Measurements from ENCODE around the gene HOXA1.

Gene HOXA1

GRCh38 chr7:27130540-27131389 is 35.0 kb upstream of the HOXA1 start, which contains the start of gene HOXA4:
TSS of gene HOXA4 (minus strand) at chr7:27130757. CDS start at chr7:27130733, 24 bp downstream.
- DNase-seq: peak; percentile 91

GRCh38 chr7:27129729-27130539 is 34.1 kb upstream of the HOXA1 start:
- DNase-seq: peak; percentile 36

- no peak for DNase-seq
Measured at GRCh38 chr7:27128776-27129728, 33.3 kb upstream of the HOXA1 start.

GRCh38 chr7:27128034-27128433 is 32.2 kb upstream of the HOXA1 start:
- DNase-seq: no peak

- no peak for DNase-seq
Measured at GRCh38 chr7:27126596-27127327, 31.0 kb upstream of the HOXA1 start.

GRCh38 chr7:27125986-27126394 is 30.2 kb upstream of the HOXA1 start:
- no peak for DNase-seq

- DNase-seq: no peak
Measured at GRCh38 chr7:27124902-27125689, 29.3 kb upstream of the HOXA1 start.

- peak; percentile 89 for DNase-seq
Measured at GRCh38 chr7:27124096-27124901, 28.5 kb upstream of the HOXA1 start.

- no peak for DNase-seq
Measured at GRCh38 chr7:27123477-27124053, 27.8 kb upstream of the HOXA1 start.

- no peak for DNase-seq
Measured at GRCh38 chr7:27123007-27123476, 27.2 kb upstream of the HOXA1 start.

GRCh38 chr7:27122077-27122910 is 26.5 kb upstream of the HOXA1 start:
- DNase-seq: no peak

GRCh38 chr7:27121684-27122076 is 25.9 kb upstream of the HOXA1 start:
- no peak for DNase-seq

GRCh38 chr7:27119412-27119911 is 23.7 kb upstream of the HOXA1 start:
- DNase-seq: no peak

- no peak for DNase-seq
Measured at GRCh38 chr7:27118580-27118979, 22.8 kb upstream of the HOXA1 start.

- peak; percentile 45 for DNase-seq
Measured at GRCh38 chr7:27117887-27118491, 22.2 kb upstream of the HOXA1 start.

- DNase-seq: no peak
Measured at GRCh38 chr7:27116962-27117886, 21.4 kb upstream of the HOXA1 start.
